Parathyroid adenoma (tissue), 2 donors: Measurements from ENCODE around the gene PIGO.
A peak's percentile ranks its signal among the peaks of the same experiment; 100 is the strongest.

Experiments
- H2AFZ ChIP-seq: fragments of 300-600 bp; sonication (generic); one replicate; pipeline ENCODE4 v1.7.0; 2017; ENCODE audit warnings: antibody characterized with exemption, mild to moderate bottlenecking
- H3K27ac ChIP-seq: fragments of 300-600 bp; sonication (generic); one replicate; pipeline ENCODE4 v1.7.0; 2017
- H3K27me3 ChIP-seq: fragments of 300-600 bp; sonication (generic); one replicate; pipeline ENCODE4 v1.7.0; 2017; ENCODE audit warnings: low read length; ENCODE audit not compliant: control insufficient read depth, insufficient read depth
- H3K36me3 ChIP-seq: fragments of 300-600 bp; sonication (generic); one replicate; pipeline ENCODE4 v1.7.0; 2017; ENCODE audit warnings: low read length; ENCODE audit not compliant: control insufficient read depth, insufficient read depth
- H3K4me1 ChIP-seq: fragments of 300-600 bp; sonication (generic); one replicate; pipeline ENCODE4 v1.7.0; 2017; ENCODE audit warnings: control low read depth
- H3K4me2 ChIP-seq: fragments of 300-600 bp; sonication (generic); one replicate; pipeline ENCODE4 v1.7.0; 2017; ENCODE audit warnings: low read length
- H3K4me3 ChIP-seq: fragments of 300-600 bp; sonication (generic); one replicate; pipeline ENCODE4 v1.7.0; 2017; ENCODE audit warnings: low read depth, low read length
- H3K79me2 ChIP-seq: fragments of 300-600 bp; sonication (generic); one replicate; pipeline ENCODE4 v1.7.0; 2017; ENCODE audit warnings: control low read depth
- H3K9ac ChIP-seq: fragments of 300-600 bp; sonication (generic); one replicate; pipeline ENCODE4 v1.7.0; 2017; ENCODE audit warnings: mild to moderate bottlenecking
- H3K9me3 ChIP-seq: fragments of 300-600 bp; sonication (generic); one replicate; pipeline ENCODE4 v1.7.0; 2017; ENCODE audit warnings: low read length; ENCODE audit not compliant: control insufficient read depth
- CTCF ChIP-seq: fragments of 300-600 bp; sonication (generic); IDR thresholded peaks from one replicate; pipeline ENCODE4 v1.7.0; 2017; ENCODE audit warnings: antibody characterized with exemption, mild to moderate bottlenecking
- donor health status: primary hyperparathyroidism.

Gene PIGO

GRCh38 chr9:35073279-35073612, 23.1 kb downstream of the PIGO start:
- no peaks in the 10 kb centered on the region for H3K27me3 ChIP-seq
- peaks cover 24% of the 10 kb centered on the region for H3K79me2 ChIP-seq
- peak overlapping the region; percentile 61 for H3K27ac ChIP-seq
- H3K4me3 ChIP-seq, result peak overlapping the region; percentile 97
- no peaks in the 10 kb centered on the region for H3K36me3 ChIP-seq
- H3K9ac ChIP-seq, result no peak overlapping the region
- H3K4me2 ChIP-seq, result peak overlapping the region; percentile 79
- peaks cover 15% of the 10 kb centered on the region for H3K4me1 ChIP-seq
- no peak for TF ChIP-seq CTCF
- H2AFZ ChIP-seq, result peak overlapping the region; percentile 69
- H3K9me3 ChIP-seq, result no peaks in the 10 kb centered on the region

GRCh38 chr9:35072461-35073278, 23.7 kb downstream of the PIGO start, which contains the start of gene VCP:
Gene VCP, minus strand, starts transcription at chr9:35072625. Its CDS starts 272 bp downstream, at chr9:35072353.
- Histone ChIP-seq H2AFZ (peak within 1 kb of the TSS; percentile 69), H3K9me3 (no peaks in the 10 kb centered on the region), H3K4me3 (peak within 1 kb of the TSS; percentile 97), H3K27me3 (no peaks in the 10 kb centered on the region), H3K36me3 (no peaks in the 10 kb centered on the region), H3K9ac (peak within 1 kb of the TSS; percentile 98), H3K27ac (peak within 1 kb of the TSS; percentile 96), H3K4me1 (peaks cover 15% of the 10 kb centered on the region), H3K4me2 (peak within 1 kb of the TSS; percentile 79), H3K79me2 (peaks cover 30% of the 10 kb centered on the region)
- no peak for TF ChIP-seq CTCF

GRCh38 chr9:35071814-35072460, 24.5 kb downstream of the PIGO start:
- Histone ChIP-seq H3K4me3 (peak overlapping the region; percentile 97), H3K36me3 (no peaks in the 10 kb centered on the region), H3K4me2 (peak overlapping the region; percentile 69), H3K9me3 (no peaks in the 10 kb centered on the region), H3K27ac (peak overlapping the region; percentile 96), H3K79me2 (peaks cover 37% of the 10 kb centered on the region), H3K9ac (peak overlapping the region; percentile 98), H2AFZ (peak overlapping the region; percentile 68), H3K4me1 (peaks cover 15% of the 10 kb centered on the region), H3K27me3 (no peaks in the 10 kb centered on the region)
- TF ChIP-seq CTCF, result peak; percentile 44

GRCh38 chr9:35070823-35071813, 25.3 kb downstream of the PIGO start:
- H3K9ac ChIP-seq, result peak overlapping the region; percentile 98

More at GRCh38 chr9:35070823-35071813, 25.3 kb downstream of the PIGO start:
- Histone ChIP-seq H3K4me3 (peak overlapping the region; percentile 97), H3K4me1 (peaks cover 15% of the 10 kb centered on the region), H3K79me2 (peaks cover 42% of the 10 kb centered on the region), H3K27ac (peak overlapping the region; percentile 96), H2AFZ (peak overlapping the region; percentile 68), H3K4me2 (peak overlapping the region; percentile 69), H3K36me3 (no peaks in the 10 kb centered on the region), H3K27me3 (no peaks in the 10 kb centered on the region), H3K9me3 (no peaks in the 10 kb centered on the region)
- no peak for TF ChIP-seq CTCF
